GM21423 (cell line): ENCODE results near the gene TAF1D.
A peak's percentile ranks its signal among the peaks of the same experiment; 100 is the strongest.

Experiments
- ATAC-seq: cut with Tn5 transposase; IDR thresholded peaks from one replicate; pipeline ENCODE4 v1.9.1; 2021; ENCODE audit warnings: mild to moderate bottlenecking, moderate library complexity; ENCODE audit not compliant: unreplicated experiment

Gene TAF1D

GRCh38 chr11:93727985-93728791 lies 13.1 kb downstream of the TAF1D start:
- no peak for ATAC-seq

- no peak for ATAC-seq
Observed at GRCh38 chr11:93724089-93724488, 17.2 kb downstream of the TAF1D start.

GRCh38 chr11:93720522-93720921 lies 20.8 kb downstream of the TAF1D start:
- ATAC-seq, result no peak

GRCh38 chr11:93719310-93719709 lies 22.0 kb downstream of the TAF1D start:
- no peak for ATAC-seq

GRCh38 chr11:93718057-93718563 lies 23.2 kb downstream of the TAF1D start:
- ATAC-seq, result peak; percentile 95

- no peak for ATAC-seq
Observed at GRCh38 chr11:93717501-93717900, 23.8 kb downstream of the TAF1D start.

- no peak for ATAC-seq
Observed at GRCh38 chr11:93715797-93716396, 25.4 kb downstream of the TAF1D start.

GRCh38 chr11:93712678-93713077 lies 28.6 kb downstream of the TAF1D start:
- no peak for ATAC-seq

GRCh38 chr11:93710239-93710638 lies 31.1 kb downstream of the TAF1D start:
- no peak for ATAC-seq

GRCh38 chr11:93704237-93704636 lies 37.1 kb downstream of the TAF1D start:
- no peak for ATAC-seq

- no peak for ATAC-seq
Observed at GRCh38 chr11:93700830-93701229, 40.5 kb downstream of the TAF1D start.

- ATAC-seq, result no peak
Observed at GRCh38 chr11:93697611-93698010, 43.7 kb downstream of the TAF1D start.

- ATAC-seq, result no peak
Observed at GRCh38 chr11:93694557-93694956, 46.7 kb downstream of the TAF1D start.

GRCh38 chr11:93694109-93694508 lies 47.2 kb downstream of the TAF1D start:
- ATAC-seq, result no peak

GRCh38 chr11:93689240-93689639 lies 52.1 kb downstream of the TAF1D start:
- ATAC-seq, result no peak

GRCh38 chr11:93686812-93687211 lies 54.5 kb downstream of the TAF1D start:
- ATAC-seq, result no peak

- ATAC-seq, result no peak
Observed at GRCh38 chr11:93686226-93686625, 55.1 kb downstream of the TAF1D start.
